Measurements from ENCODE around the gene PHYKPL.

The PHYKPL gene

GRCh38 chr5:178210686-178211085 lies 21.9 kb downstream of the PHYKPL start:
- no peak for TF ChIP-seq CTCF (IDR thresholded peaks at IDR 0.05; ENCODE audit: control insufficient read depth, insufficient read depth, low read depth, low read length, missing control alignments)
- DNase-seq (ENCODE audit: low read depth), result no peak

GRCh38 chr5:178210073-178210535 lies 22.5 kb downstream of the PHYKPL start:
- no peak for TF ChIP-seq CTCF (IDR thresholded peaks at IDR 0.05; ENCODE audit: control insufficient read depth, insufficient read depth, low read depth, low read length, missing control alignments)
- no peak for DNase-seq (ENCODE audit: low read depth)
- H3K4me3 ChIP-seq (ENCODE audit: control insufficient read depth, low read depth, low read length), result no peak overlapping the region

More at GRCh38 chr5:178210686-178211085, 21.9 kb downstream of the PHYKPL start:
- no peak overlapping the region for H3K4me3 ChIP-seq (ENCODE audit: control insufficient read depth, low read depth, low read length)

GRCh38 chr5:178209334-178210072 lies 23.1 kb downstream of the PHYKPL start:
- no peak overlapping the region for H3K4me3 ChIP-seq (ENCODE audit: control insufficient read depth, low read depth, low read length)
- TF ChIP-seq CTCF (IDR thresholded peaks at IDR 0.05; ENCODE audit: control insufficient read depth, insufficient read depth, low read depth, low read length, missing control alignments), result no peak
- DNase-seq (ENCODE audit: low read depth), result no peak

- no peak for DNase-seq (ENCODE audit: low read depth)
- H3K4me3 ChIP-seq (ENCODE audit: control insufficient read depth, low read depth, low read length), result no peak overlapping the region
- TF ChIP-seq CTCF (IDR thresholded peaks at IDR 0.05; ENCODE audit: control insufficient read depth, insufficient read depth, low read depth, low read length, missing control alignments), result no peak
Measured at GRCh38 chr5:178208540-178209227, 23.9 kb downstream of the PHYKPL start.

GRCh38 chr5:178207917-178208280 lies 24.7 kb downstream of the PHYKPL start:
- TF ChIP-seq CTCF (IDR thresholded peaks at IDR 0.05; ENCODE audit: control insufficient read depth, insufficient read depth, low read depth, low read length, missing control alignments), result no peak
- no peak overlapping the region for H3K4me3 ChIP-seq (ENCODE audit: control insufficient read depth, low read depth, low read length)

GRCh38 chr5:178207183-178207916 lies 25.3 kb downstream of the PHYKPL start:
- TF ChIP-seq CTCF (IDR thresholded peaks at IDR 0.05; ENCODE audit: control insufficient read depth, insufficient read depth, low read depth, low read length, missing control alignments), result no peak
- no peak overlapping the region for H3K4me3 ChIP-seq (ENCODE audit: control insufficient read depth, low read depth, low read length)
- no peak for DNase-seq (ENCODE audit: low read depth)

More at GRCh38 chr5:178207917-178208280, 24.7 kb downstream of the PHYKPL start:
- DNase-seq (ENCODE audit: low read depth), result no peak

Data from AG09309 (cell line).